Ramos (cell line): Measurements from ENCODE around the gene AP2A2.

Experiments used
- in situ Hi-C: fragments of 300-500 bp; cut with MboI; formaldehyde crosslinking; loops from one replicate; pipeline ENCODE4 v1.14.3; 2022; ENCODE audit warnings: low sequenced_read_pairs; ENCODE audit not compliant: unreplicated experiment

AP2A2 gene

GRCh38 chr11:898143-898511 is 27.5 kb upstream of the AP2A2 start:
- in situ Hi-C loops = no loop called here

- in situ Hi-C loops = no loop called here
These were observed 27.0 kb upstream of the AP2A2 start for GRCh38 chr11:898540-899190.

- in situ Hi-C loops = no loop called here
These were observed 25.9 kb upstream of the AP2A2 start for GRCh38 chr11:899724-900123.

- in situ Hi-C loops = no loop called here
These were observed 25.1 kb upstream of the AP2A2 start for GRCh38 chr11:900545-900944.

- in situ Hi-C loops = no loop called here
These were observed 24.1 kb upstream of the AP2A2 start for GRCh38 chr11:901452-902061.

- in situ Hi-C loops = no loop called here
These were observed 21.3 kb upstream of the AP2A2 start for GRCh38 chr11:904380-904779.

GRCh38 chr11:905952-906351 is 19.7 kb upstream of the AP2A2 start:
- in situ Hi-C loops = no loop called here

- in situ Hi-C loops = no loop called here
These were observed 18.0 kb upstream of the AP2A2 start for GRCh38 chr11:907668-908067.

- in situ Hi-C loops = no loop called here
These were observed 17.4 kb upstream of the AP2A2 start for GRCh38 chr11:908273-908672.

GRCh38 chr11:909406-909805 is 16.3 kb upstream of the AP2A2 start:
- in situ Hi-C loops = no loop called here

GRCh38 chr11:910044-910588 is 15.6 kb upstream of the AP2A2 start:
- in situ Hi-C loops = no loop called here

- in situ Hi-C loops = no loop called here
These were observed 15.1 kb upstream of the AP2A2 start, which contains the start of gene CHID1 for GRCh38 chr11:910589-911030. CHID1 (minus strand) TSS chr11:910810; CDS start chr11:904816, 5,994 bp downstream.

- in situ Hi-C loops = no loop called here
These were observed 14.4 kb upstream of the AP2A2 start for GRCh38 chr11:911031-911889.

GRCh38 chr11:911890-912219 is 13.8 kb upstream of the AP2A2 start:
- in situ Hi-C loops = no loop called here

- in situ Hi-C loops = no loop called here
These were observed 13.4 kb upstream of the AP2A2 start for GRCh38 chr11:912266-912665.

GRCh38 chr11:913043-913442 is 12.6 kb upstream of the AP2A2 start:
- in situ Hi-C loops = no loop called here

- in situ Hi-C loops = no loop called here
These were observed 11.5 kb upstream of the AP2A2 start for GRCh38 chr11:914204-914603.

- in situ Hi-C loops = no loop called here
These were observed 10.7 kb upstream of the AP2A2 start for GRCh38 chr11:914747-915501.

GRCh38 chr11:917426-917825 is 8.2 kb upstream of the AP2A2 start:
- in situ Hi-C loops = no loop called here

GRCh38 chr11:921921-922678 is 3.6 kb upstream of the AP2A2 start:
- in situ Hi-C loops = no loop called here
